Gastrocnemius medialis (tissue), 4 donors: ENCODE measurements around the gene KIF13A. TPM values are rescaled to one million over a fixed set of nuclear protein-coding genes. Genes with fewer than 3 reads are reported as not detected.

Source experiments
- ATAC-seq, 2 donors: fragments of 150-250 bp; one replicate each; pipeline ENCODE4 v1.9.1; 2016
- DNase-seq, 2 donors: peaks; one replicate each; pipeline ENCODE4 v3.0.0-alpha.2; 2019
- H3K27ac ChIP-seq, 4 donors: fragments of 200-600 bp; sonication (generic); 1 replicate in 1 of 4; 2 replicates in 3 of 4; pipeline ENCODE4 v1.5.1; 2016 to 2018; ENCODE audit warnings: mild to moderate bottlenecking in 2 of 4, moderate library complexity in 1 of 4
- H3K27me3 ChIP-seq, 3 donors: fragments of 200-600 bp; sonication (generic) in 2 of 3; 1 replicate in 1 of 3; 2 replicates in 2 of 3; pipeline versions ENCODE4 v1.5.1 to v1.6.0; 2016 to 2019; ENCODE audit warnings: mild to moderate bottlenecking in 1 of 3, moderate library complexity in 1 of 3
- H3K36me3 ChIP-seq, 2 donors: fragments of 200-600 bp; sonication (generic) in 1 of 2; one replicate each; pipeline ENCODE4 v1.5.1; 2017 to 2018
- H3K4me1 ChIP-seq, 2 donors: fragments of 200-600 bp; sonication (generic) in 1 of 2; one replicate each; pipeline ENCODE4 v1.5.1; 2016 to 2017; ENCODE audit warnings: mild to moderate bottlenecking in 2 of 2
- H3K4me3 ChIP-seq, 4 donors: fragments of 200-600 bp; sonication (generic) in 3 of 4; 1 replicate in 1 of 4; 2 replicates in 3 of 4; pipeline ENCODE4 v1.5.1; 2016 to 2019; ENCODE audit warnings: mild to moderate bottlenecking in 2 of 4
- H3K9me3 ChIP-seq, 3 donors: fragments of 200-600 bp; sonication (generic) in 2 of 3; 1 replicate in 1 of 3; 2 replicates in 2 of 3; pipeline ENCODE4 v1.5.1; 2016 to 2019
- CTCF ChIP-seq, 5 experiments: fragments of 450-650 bp in 3 of 5; fragments of 200-600 bp in 2 of 5; sonication (generic) in 2 of 5; IDR thresholded peaks in 4 of 5; conservative IDR thresholded peaks in 1 of 5; 1 replicate in 4 of 5; 2 replicates in 1 of 5; pipeline ENCODE4 v1.5.1; 2016 to 2019; ENCODE audit warnings: antibody characterized with exemption in 5 of 5, mild to moderate bottlenecking in 3 of 5, moderate library complexity in 3 of 5
- POLR2A ChIP-seq, 2 donors: fragments of 450-650 bp; IDR thresholded peaks; one replicate each; pipeline ENCODE4 v1.6.1; 2017; ENCODE audit warnings: antibody characterized with exemption in 2 of 2, mild to moderate bottlenecking in 2 of 2, moderate library complexity in 2 of 2
- in situ Hi-C, 4 donors: fragments of 200-750 bp; cut with MboI; loops; one replicate each; pipeline versions ENCODE4 v1.15.0 to v1.8.0; 2017; ENCODE audit warnings: low sequenced_read_pairs in 4 of 4
- intact Hi-C: fragments of 100-400 bp; cut with DNase I; formaldehyde crosslinking; loops from one replicate; pipeline ENCODE4 v1.15.1; 2023; ENCODE audit warnings: low total_unique reads
- total RNA-seq, 4 donors: library from RNA; depleted of rRNA; stranded (reverse); fragments of >200 nt; gene quantifications; one replicate each; pipeline versions ENCODE4 v1.1.0 to v1.2.3, GENCODE V29; 2016

Gene KIF13A
- total RNA-seq, 4 donors from 2014 or later: 47.4 to 72.9 (median 63.8) TPM

- DNase-seq (peak; percentile 50 to 73), ATAC-seq (peak; percentile 59 to 61)
- Histone ChIP-seq H3K27me3 (no peaks in the 10 kb centered on the region), H3K36me3 (no peaks in the 10 kb centered on the region), H3K9me3 (no peaks in the 10 kb centered on the region), H3K4me1 (peaks cover 25 to 42% of the 10 kb centered on the region in 2 donors), H3K4me3 (peak overlapping the region; percentile 60 to 91 (median 72)), H3K27ac (peak overlapping the region; percentile 80 to 97 (median 87))
- in situ Hi-C loops: loop anchor here in 3 of 4 donors (5.0 to 25.0 kb wide), 4 partner anchors 80 to 135 kb away; partner anchors contain the start of gene NHLRC1 (in 1 of the 3)
- intact Hi-C loops: loop anchor here (1.0 to 10.0 kb wide), 8 partner anchors 55 to 385 kb away; partner anchors contain the start of genes FAM8A1, KDM1B, NHLRC1 and NUP153
- no peak for TF ChIP-seq CTCF (IDR thresholded peaks at IDR 0.05 in 4 of 5, conservative IDR thresholded peaks at IDR 0.05 in 1 of 5)
- peak; percentile 40 to 75 for TF ChIP-seq POLR2A (IDR thresholded peaks at IDR 0.05)
Observed at GRCh38 chr6:17986656-17987446, 584 bp downstream of the KIF13A start.

GRCh38 chr6:17985934-17986655 lies 1.3 kb downstream of the KIF13A start:
- DNase-seq: no peak
- H3K9me3 ChIP-seq: no peaks in the 10 kb centered on the region
- in situ Hi-C loops: loop anchor here in 3 of 4 donors (5.0 to 25.0 kb wide), 4 partner anchors 79 to 136 kb away; partner anchors contain the start of gene NHLRC1 (in 1 of the 3)
- H3K27me3 ChIP-seq: no peaks in the 10 kb centered on the region
- H3K36me3 ChIP-seq: no peaks in the 10 kb centered on the region
- peak overlapping the region; percentile 80 to 97 (median 87) for H3K27ac ChIP-seq
- peak overlapping the region; percentile 60 to 91 (median 72) for H3K4me3 ChIP-seq
- intact Hi-C loops: loop anchor here (2.0 to 10.0 kb wide), 7 partner anchors 54 to 384 kb away; partner anchors contain the start of genes FAM8A1, KDM1B, NHLRC1 and NUP153
- ATAC-seq: no peak
- peaks cover 32 to 43% of the 10 kb centered on the region in 2 donors for H3K4me1 ChIP-seq
- no peak for TF ChIP-seq CTCF (IDR thresholded peaks at IDR 0.05 in 4 of 5, conservative IDR thresholded peaks at IDR 0.05 in 1 of 5)
- no peak for TF ChIP-seq POLR2A (IDR thresholded peaks at IDR 0.05)

- Histone ChIP-seq H3K27ac (peak overlapping the region; percentile 80 to 97 (median 87)), H3K4me1 (peaks cover 42 to 53% of the 10 kb centered on the region in 2 donors), H3K27me3 (no peaks in the 10 kb centered on the region), H3K36me3 (no peaks in the 10 kb centered on the region), H3K9me3 (no peaks in the 10 kb centered on the region), H3K4me3 (peak overlapping the region; percentile 60 to 91 (median 72))
- TF ChIP-seq CTCF (IDR thresholded peaks at IDR 0.05 in 4 of 5, conservative IDR thresholded peaks at IDR 0.05 in 1 of 5) (no peak), POLR2A (IDR thresholded peaks at IDR 0.05) (peak in 1 of 2 donors; percentile 3)
- in situ Hi-C loops (loop anchor here in 3 of 4 donors (5.0 to 25.0 kb wide), 4 partner anchors 78 to 137 kb away; partner anchors contain the start of gene NHLRC1 (in 1 of the 3)), intact Hi-C loops (loop anchor here (5.0 to 10.0 kb wide), 5 partner anchors 53 to 383 kb away; partner anchors contain the start of genes FAM8A1, KDM1B and TPMT)
- peak in 1 of 2 donors; percentile 21 for DNase-seq
- no peak for ATAC-seq
Observed at GRCh38 chr6:17984812-17985670, 2.4 kb downstream of the KIF13A start.

GRCh38 chr6:17984399-17984798 lies 3.0 kb downstream of the KIF13A start:
- peak overlapping the region; percentile 60 to 91 (median 72) for H3K4me3 ChIP-seq
- DNase-seq: no peak
- no peaks in the 10 kb centered on the region for H3K36me3 ChIP-seq
- peaks cover 49 to 56% of the 10 kb centered on the region in 2 donors for H3K4me1 ChIP-seq
- H3K9me3 ChIP-seq: no peaks in the 10 kb centered on the region
- in situ Hi-C loops: loop anchor here in 3 of 4 donors (10.0 to 25.0 kb wide), 2 partner anchors 120 to 122 kb away; no protein-coding TSS in a partner anchor
- no peaks in the 10 kb centered on the region for H3K27me3 ChIP-seq
- TF ChIP-seq CTCF (IDR thresholded peaks at IDR 0.05 in 4 of 5, conservative IDR thresholded peaks at IDR 0.05 in 1 of 5) (no peak), POLR2A (IDR thresholded peaks at IDR 0.05) (no peak)
- H3K27ac ChIP-seq: peak overlapping the region; percentile 80 to 97 (median 87)
- intact Hi-C loops: loop anchor here (10.0 kb wide), 1 partner anchor 170 kb away; the partner anchor contains the start of genes KDM1B and TPMT
- no peak for ATAC-seq
